Endodermal cell (in vitro differentiated cells): ENCODE results near the gene TSACC. TPM values are rescaled to one million over a fixed set of nuclear protein-coding genes. Genes with fewer than 3 reads are reported as not detected.

Experiments used
- DNase-seq: peaks from one replicate; pipeline ENCODE4 v3.0.0-alpha.2; 2017
- H3K27ac ChIP-seq: 2 replicates; pipeline ENCODE4 v1.5.1; 2013; ENCODE audit warnings: mild to moderate bottlenecking, low read depth, low read length, moderate library complexity
- H3K27me3 ChIP-seq: 2 replicates; pipeline ENCODE4 v1.6.1; 2013; ENCODE audit warnings: mild to moderate bottlenecking, low read length, moderate library complexity; ENCODE audit not compliant: insufficient read depth, control insufficient read depth, poor library complexity, severe bottlenecking
- H3K36me3 ChIP-seq: 2 replicates; pipeline ENCODE4 v1.7.0; 2013; ENCODE audit warnings: mild to moderate bottlenecking, low read length, moderate library complexity; ENCODE audit not compliant: control insufficient read depth, insufficient read depth
- H3K4me1 ChIP-seq: one replicate; pipeline ENCODE4 v1.7.0; 2013; ENCODE audit warnings: low read length; ENCODE audit not compliant: control insufficient read depth, insufficient read depth
- H3K4me3 ChIP-seq: 2 replicates; pipeline ENCODE4 v1.5.1; 2013; ENCODE audit warnings: mild to moderate bottlenecking, low read length, moderate library complexity
- H3K9ac ChIP-seq: 2 replicates; pipeline ENCODE4 v1.6.1; 2013; ENCODE audit warnings: mild to moderate bottlenecking, low read length, moderate library complexity; ENCODE audit not compliant: poor library complexity, severe bottlenecking; ENCODE audit errors: extremely low read depth
- H3K9me3 ChIP-seq: 2 replicates; pipeline ENCODE4 v1.6.1; 2013; ENCODE audit warnings: mild to moderate bottlenecking, low read length, moderate library complexity; ENCODE audit not compliant: control insufficient read depth
- H3K27ac Mint-ChIP-seq: 2 replicates; pipeline ENCODE4 v1.8.0; 2020; ENCODE audit warnings: mixed read lengths
- H3K27me3 Mint-ChIP-seq: 2 replicates; pipeline ENCODE4 v1.8.0; 2021; ENCODE audit warnings: mild to moderate bottlenecking, mixed read lengths; ENCODE audit not compliant: insufficient read depth
- H3K36me3 Mint-ChIP-seq: 2 replicates; pipeline ENCODE4 v1.8.0; 2020; ENCODE audit warnings: low read depth, mixed read lengths
- H3K4me1 Mint-ChIP-seq: 2 replicates; pipeline ENCODE4 v1.8.0; 2020; ENCODE audit warnings: mixed read lengths
- H3K4me3 Mint-ChIP-seq: 2 replicates; pipeline ENCODE4 v1.8.0; 2020; ENCODE audit warnings: mild to moderate bottlenecking, moderate library complexity, mixed read lengths
- H3K9me3 Mint-ChIP-seq: 2 replicates; pipeline ENCODE4 v1.8.0; 2020; ENCODE audit warnings: mild to moderate bottlenecking, mixed read lengths
- WGBS, 2 experiments: methylation state at CpG; one replicate each; pipeline versions ENCODE4 v1.1.5 to v1.1.7; 2013; ENCODE audit warnings: missing lambda C conversion rate in 2 of 2, mixed read lengths in 1 of 2; ENCODE audit not compliant: insufficient coverage in 1 of 2, insufficient read length in 1 of 2; 5-methylcytosine and 5-hydroxymethylcytosine counted together
- total RNA-seq, 2 donors: library from RNA; stranded (reverse); fragmentation: NEBNext Ultra II Directional in 1 of 2; extraction: Animal tissue kit (Norgen Biotek cat#: 25700) in 1 of 2; gene quantifications; 2 replicates in 1 of 2; 3 replicates in 1 of 2; pipeline ENCODE4 v1.2.1, GENCODE V29; 2021
- TF ChIP-seq, protein P1 (sequence below): fragments of 200-600 bp; sonication (generic); conservative IDR thresholded peaks from 2 replicates; pipeline ENCODE4 v1.5.0; 2021; ENCODE audit warnings: antibody characterized with exemption, mild to moderate bottlenecking

TSACC gene
- total RNA-seq, 2 donors from 2014 or later, result 0.62 to 1.6 TPM

DNA sequence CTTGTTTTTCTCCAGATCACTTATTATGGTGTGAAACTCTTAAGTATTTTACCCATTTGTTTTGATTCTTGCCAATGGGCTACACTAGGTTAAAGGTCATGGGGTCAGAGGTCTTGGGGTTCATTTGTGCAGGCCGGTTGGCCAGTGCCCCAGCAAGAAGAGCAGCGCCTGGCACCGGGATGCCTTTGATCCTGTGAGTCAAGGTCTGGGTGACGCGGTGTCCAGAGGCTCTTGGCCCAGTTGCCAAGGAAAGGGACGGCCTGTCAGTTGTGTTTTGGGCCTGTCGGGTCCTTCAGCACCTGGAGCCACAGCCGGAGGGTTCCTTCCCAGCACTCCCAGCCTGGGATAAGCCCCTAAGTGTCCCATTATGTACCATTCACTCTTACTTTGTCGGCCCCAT lies 55.8 kb downstream of the TSACC start:
- no peak overlapping the region for H3K27ac Mint-ChIP-seq
- no peaks in the 10 kb centered on the region for H3K9me3 ChIP-seq
- H3K4me1 ChIP-seq, result peaks cover 7% of the 10 kb centered on the region
- peaks cover 20% of the 10 kb centered on the region for H3K4me1 Mint-ChIP-seq
- no peaks in the 10 kb centered on the region for H3K36me3 ChIP-seq
- TF ChIP-seq, protein P1, sequence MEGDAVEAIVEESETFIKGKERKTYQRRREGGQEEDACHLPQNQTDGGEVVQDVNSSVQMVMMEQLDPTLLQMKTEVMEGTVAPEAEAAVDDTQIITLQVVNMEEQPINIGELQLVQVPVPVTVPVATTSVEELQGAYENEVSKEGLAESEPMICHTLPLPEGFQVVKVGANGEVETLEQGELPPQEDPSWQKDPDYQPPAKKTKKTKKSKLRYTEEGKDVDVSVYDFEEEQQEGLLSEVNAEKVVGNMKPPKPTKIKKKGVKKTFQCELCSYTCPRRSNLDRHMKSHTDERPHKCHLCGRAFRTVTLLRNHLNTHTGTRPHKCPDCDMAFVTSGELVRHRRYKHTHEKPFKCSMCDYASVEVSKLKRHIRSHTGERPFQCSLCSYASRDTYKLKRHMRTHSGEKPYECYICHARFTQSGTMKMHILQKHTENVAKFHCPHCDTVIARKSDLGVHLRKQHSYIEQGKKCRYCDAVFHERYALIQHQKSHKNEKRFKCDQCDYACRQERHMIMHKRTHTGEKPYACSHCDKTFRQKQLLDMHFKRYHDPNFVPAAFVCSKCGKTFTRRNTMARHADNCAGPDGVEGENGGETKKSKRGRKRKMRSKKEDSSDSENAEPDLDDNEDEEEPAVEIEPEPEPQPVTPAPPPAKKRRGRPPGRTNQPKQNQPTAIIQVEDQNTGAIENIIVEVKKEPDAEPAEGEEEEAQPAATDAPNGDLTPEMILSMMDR, result no peak
- no peak for DNase-seq
- H3K9me3 Mint-ChIP-seq, result no peaks in the 10 kb centered on the region
- H3K27me3 ChIP-seq, result peaks cover 38% of the 10 kb centered on the region
- H3K27ac ChIP-seq, result no peak overlapping the region
- peaks cover 2% of the 10 kb centered on the region for H3K36me3 Mint-ChIP-seq
- no peak overlapping the region for H3K4me3 ChIP-seq
- no peak overlapping the region for H3K4me3 Mint-ChIP-seq
- H3K9ac ChIP-seq, result no peak overlapping the region
- peaks cover 56% of the 10 kb centered on the region for H3K27me3 Mint-ChIP-seq
- 91 to 92% methylated on average over 7 to 9 of the region's 9 CpGs for WGBS, 2 experiments

DNA sequence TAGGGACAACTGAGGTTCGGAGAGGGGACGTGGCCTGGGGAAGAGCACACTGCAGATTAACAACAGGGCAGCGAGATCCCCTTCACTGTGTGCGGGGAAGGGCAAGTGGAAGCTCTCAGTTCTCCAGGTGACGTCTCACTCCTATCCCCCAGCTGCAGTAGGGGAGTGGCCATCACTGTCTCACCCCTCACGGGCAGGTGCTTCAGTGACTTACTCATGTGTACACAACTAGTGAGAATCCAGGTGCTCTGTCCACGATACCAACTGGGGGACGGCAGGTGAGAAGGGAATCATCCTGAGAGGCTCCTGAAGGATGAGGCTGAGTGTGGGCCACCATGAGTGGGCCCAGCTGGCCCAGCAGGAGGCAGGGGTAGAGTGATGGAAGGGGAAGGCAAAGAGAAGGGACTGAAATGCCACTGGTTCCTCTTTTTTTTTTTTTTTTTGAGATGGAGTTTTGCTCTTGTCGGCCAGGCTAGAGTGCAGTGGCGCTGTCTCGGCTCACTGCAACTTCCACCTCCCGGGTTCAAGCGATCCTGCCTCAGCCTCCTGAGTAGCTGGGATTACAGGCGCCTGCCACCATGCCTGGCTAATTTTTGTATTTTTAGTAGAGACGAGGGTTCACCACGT lies 56.6 kb downstream of the TSACC start:
- no peak for DNase-seq
- Histone ChIP-seq H3K9ac (no peak overlapping the region), H3K27me3 (peaks cover 30% of the 10 kb centered on the region), H3K9me3 (no peaks in the 10 kb centered on the region), H3K4me1 (peaks cover 7% of the 10 kb centered on the region), H3K4me3 (no peak overlapping the region), H3K27ac (no peak overlapping the region), H3K36me3 (no peaks in the 10 kb centered on the region)
- Mint-ChIP-seq H3K4me1 (peaks cover 29% of the 10 kb centered on the region), H3K27me3 (peaks cover 48% of the 10 kb centered on the region), H3K4me3 (no peak overlapping the region), H3K36me3 (peaks cover 2% of the 10 kb centered on the region), H3K9me3 (no peaks in the 10 kb centered on the region), H3K27ac (no peak overlapping the region)
- WGBS, 2 experiments, result 85 to 88% methylated on average over 13 to 16 of the region's 16 CpGs
- TF ChIP-seq, protein P1, result no peak

Other genes starting within 250 kb of the TSACC start
- gene LMNA, start 223.8 kb upstream of the TSACC start, total RNA-seq, result 10 to 100 TPM; 41.2 to 42.0 TPM
- gene SEMA4A, start 184.9 kb upstream of the TSACC start, total RNA-seq, result 10 to 100 TPM in 1 of 2 donors, 1 to 10 TPM in 1; 6.4 to 10.3 TPM
- 10 to 100 TPM; 20.9 to 22.7 TPM for gene SLC25A44, start 144.4 kb upstream of the TSACC start, total RNA-seq
- gene PMF1, start 125.5 kb upstream of the TSACC start, total RNA-seq, result 100 to 1,000 TPM; 119 TPM
- 1 to 10 TPM; 4.6 to 5.4 TPM for gene BGLAP, start 96.3 kb upstream of the TSACC start, total RNA-seq
- gene PAQR6, start 90.5 kb upstream of the TSACC start, total RNA-seq, result 10 to 100 TPM; 12.2 to 16.4 TPM
- 100 to 1,000 TPM; 103 to 111 TPM for gene SMG5, start 55.7 kb upstream of the TSACC start, total RNA-seq
- 1 to 10 TPM; 1.5 to 1.9 TPM for gene TMEM79, start 54.2 kb upstream of the TSACC start, total RNA-seq
- 10 to 100 TPM; 70.3 to 85.1 TPM for gene GLMP, start 42.8 kb upstream of the TSACC start, total RNA-seq
- not detected for gene VHLL, start 39.2 kb upstream of the TSACC start, total RNA-seq
- 100 to 1,000 TPM; 323 to 351 TPM for gene CCT3, start 234 bp upstream of the TSACC start, total RNA-seq
- gene RHBG, start 30.7 kb downstream of the TSACC start, total RNA-seq, result 1 to 10 TPM; 3.9 to 4.0 TPM
- 10 to 100 TPM; 10.5 to 12.8 TPM for gene MEF2D, start 162.2 kb downstream of the TSACC start, total RNA-seq
- gene IQGAP3, start 234.0 kb downstream of the TSACC start, total RNA-seq, result 10 to 100 TPM; 28.6 to 36.9 TPM
- gene TTC24, start 241.2 kb downstream of the TSACC start, total RNA-seq, result not detected